ENCODE measurements around the gene NGF. TPM values are rescaled to one million over a fixed set of nuclear protein-coding genes. Genes with fewer than 3 reads are reported as not detected.

Gene NGF
- total RNA-seq, 1 experiment from 2014 or later = not detected

DNA sequence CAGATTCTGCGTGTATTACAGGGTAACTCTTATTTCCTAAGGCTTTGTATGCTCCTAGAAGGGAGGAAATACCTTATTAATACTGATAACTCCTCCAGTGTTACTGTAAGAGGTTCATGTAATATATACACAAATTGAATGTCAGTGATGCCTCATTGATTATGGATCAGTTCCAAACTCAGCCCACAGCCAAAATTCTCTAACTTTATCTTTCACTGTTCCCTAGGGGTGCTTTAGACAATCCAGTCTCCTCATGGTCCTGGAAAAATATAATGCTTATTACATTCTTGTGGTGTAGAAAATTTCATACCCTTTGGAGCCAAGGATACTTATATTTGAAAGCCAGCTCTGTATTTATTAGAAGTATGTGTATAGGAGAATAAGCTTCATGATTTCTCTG, 73.0 kb downstream of the NGF start:
- in situ Hi-C loops (cut with HindIII; ENCODE audit: low pct_unique_long_range_greater_than_20kb, low sequenced_read_pairs) = no loop called here
- no peak for DNase-seq (ENCODE audit: low read depth, low spot score)

DNA sequence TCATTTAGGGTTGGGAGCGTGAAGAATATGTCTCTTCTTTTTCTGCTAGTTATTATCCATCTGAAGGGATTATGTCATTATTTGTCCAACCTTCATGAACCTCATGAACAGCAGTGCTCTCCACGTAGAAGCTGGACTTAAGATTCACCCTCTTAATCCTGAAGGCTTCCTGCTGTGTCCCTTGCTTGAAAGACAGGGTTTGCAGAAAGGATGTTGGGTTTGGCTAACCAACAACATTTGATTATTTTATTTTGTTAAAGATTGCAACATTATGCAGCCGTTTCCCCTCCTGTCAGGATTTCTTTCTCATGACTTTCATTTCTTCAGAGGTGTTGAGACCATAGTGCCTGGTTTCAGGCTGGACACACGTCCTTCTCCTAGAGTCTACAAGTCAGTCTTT, 75.2 kb downstream of the NGF start:
- no peak for DNase-seq (ENCODE audit: low read depth, low spot score)
- in situ Hi-C loops (cut with HindIII; ENCODE audit: low pct_unique_long_range_greater_than_20kb, low sequenced_read_pairs) = no loop called here

DNA sequence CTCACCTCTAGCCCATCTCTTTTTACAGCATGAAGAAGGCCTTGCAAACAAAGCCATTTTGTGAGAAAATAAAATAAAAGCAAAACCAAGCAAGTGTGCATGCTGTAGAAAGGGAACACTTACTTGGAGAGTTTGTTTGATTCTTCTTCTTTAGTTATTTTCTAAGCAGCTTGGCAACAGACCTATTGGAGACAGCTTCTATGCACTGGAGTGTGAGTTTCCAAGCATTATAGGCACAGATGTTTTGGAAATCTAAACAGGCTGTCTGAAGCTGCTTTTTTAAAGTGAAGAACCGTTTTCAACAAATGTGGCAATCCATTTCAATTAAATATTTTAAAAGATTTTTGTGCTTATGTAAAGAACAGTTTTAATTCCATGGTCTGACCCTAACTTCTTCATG, 76.6 kb downstream of the NGF start:
- no peak for DNase-seq (ENCODE audit: low read depth, low spot score)
- in situ Hi-C loops (cut with HindIII; ENCODE audit: low pct_unique_long_range_greater_than_20kb, low sequenced_read_pairs) = no loop called here

DNA sequence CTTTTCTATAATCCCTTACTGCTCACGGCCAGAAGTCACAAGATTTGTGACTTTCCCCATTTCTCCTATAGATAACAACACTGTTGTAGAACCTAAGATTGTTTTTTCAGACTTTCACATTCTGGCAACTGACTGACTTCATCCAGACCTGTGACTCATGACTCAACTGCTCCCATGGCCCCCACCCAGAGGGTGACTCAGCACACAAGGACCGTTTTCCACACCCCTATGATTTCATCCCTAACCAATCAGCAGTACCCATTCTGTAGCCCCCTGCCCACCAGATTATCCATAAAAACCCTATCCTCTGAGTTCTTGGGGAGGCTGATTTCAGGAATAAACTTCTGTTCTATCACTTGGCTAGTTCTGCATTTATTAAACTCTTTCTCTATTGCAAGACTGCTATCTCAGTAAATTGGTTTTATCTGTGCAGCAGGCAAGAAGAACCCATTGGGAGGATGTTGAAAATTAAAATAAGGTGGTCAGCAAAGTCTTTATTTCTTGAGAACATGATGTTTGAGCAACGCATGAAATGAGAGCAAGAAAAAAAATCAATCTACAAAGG, 79.7 kb downstream of the NGF start:
- in situ Hi-C loops (cut with HindIII; ENCODE audit: low pct_unique_long_range_greater_than_20kb, low sequenced_read_pairs) = no loop called here
- no peak for DNase-seq (ENCODE audit: low read depth, low spot score)

DNA sequence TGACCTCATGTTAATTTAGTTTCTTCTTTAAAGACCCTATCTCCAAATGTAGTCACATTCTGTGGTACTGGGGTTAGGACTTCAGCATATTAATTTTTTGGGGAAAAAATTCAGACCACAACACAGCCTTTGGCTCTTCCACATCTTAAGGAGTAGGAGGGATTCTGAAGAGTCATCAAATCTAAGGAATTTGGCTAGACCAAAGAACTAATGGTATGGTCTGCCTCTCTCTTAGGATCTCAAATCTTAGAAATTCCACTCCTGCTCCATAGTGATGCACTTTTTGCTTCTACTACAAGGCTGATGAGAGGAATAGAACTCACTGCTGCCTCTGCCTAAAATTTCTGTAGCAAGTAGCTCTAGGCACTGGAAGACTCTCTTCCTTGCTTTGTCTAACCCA, 80.5 kb downstream of the NGF start:
- in situ Hi-C loops (cut with HindIII; ENCODE audit: low pct_unique_long_range_greater_than_20kb, low sequenced_read_pairs) = no loop called here
- no peak for DNase-seq (ENCODE audit: low read depth, low spot score)

DNA sequence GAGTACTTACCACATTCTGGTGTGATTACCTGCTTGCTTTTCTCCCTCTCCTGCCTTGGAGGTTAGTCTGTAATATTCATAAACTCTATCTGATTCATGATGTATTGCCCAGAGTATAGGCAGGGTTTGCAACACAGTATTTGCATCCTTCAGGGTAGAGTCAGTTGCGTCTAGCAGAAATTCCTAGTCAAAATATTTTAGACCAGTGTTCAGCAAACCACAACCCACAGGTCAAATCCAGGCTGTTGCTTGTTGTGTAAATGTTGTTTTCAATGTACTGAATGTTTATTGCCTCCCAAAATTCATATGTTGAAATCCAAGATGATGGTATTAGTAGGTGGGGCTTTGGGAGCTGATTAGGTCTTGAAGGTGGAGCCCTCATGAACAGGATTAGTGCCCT, 82.9 kb downstream of the NGF start:
- in situ Hi-C loops (cut with HindIII; ENCODE audit: low pct_unique_long_range_greater_than_20kb, low sequenced_read_pairs) = no loop called here
- no peak for DNase-seq (ENCODE audit: low read depth, low spot score)

DNA sequence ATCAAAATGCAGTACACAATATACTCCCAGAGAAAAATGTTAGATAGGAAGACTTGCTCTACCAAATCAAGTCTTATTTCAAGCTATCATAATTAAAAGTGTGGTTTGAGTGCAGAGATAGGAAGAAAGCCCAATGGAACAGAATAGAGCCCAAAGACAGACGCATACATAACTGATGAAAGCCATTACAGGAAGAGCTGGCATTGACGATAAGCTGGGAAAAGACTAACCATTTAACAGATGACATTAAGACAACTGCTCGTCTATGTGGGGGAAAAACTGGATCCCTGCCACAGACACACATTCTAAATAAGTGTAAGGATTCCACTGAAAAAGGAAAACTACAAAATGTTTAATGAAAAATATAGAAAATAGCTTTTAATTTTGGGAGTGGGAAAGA, 85.5 kb downstream of the NGF start:
- in situ Hi-C loops (cut with HindIII; ENCODE audit: low pct_unique_long_range_greater_than_20kb, low sequenced_read_pairs) = no loop called here
- DNase-seq (ENCODE audit: low read depth, low spot score) = no peak

DNA sequence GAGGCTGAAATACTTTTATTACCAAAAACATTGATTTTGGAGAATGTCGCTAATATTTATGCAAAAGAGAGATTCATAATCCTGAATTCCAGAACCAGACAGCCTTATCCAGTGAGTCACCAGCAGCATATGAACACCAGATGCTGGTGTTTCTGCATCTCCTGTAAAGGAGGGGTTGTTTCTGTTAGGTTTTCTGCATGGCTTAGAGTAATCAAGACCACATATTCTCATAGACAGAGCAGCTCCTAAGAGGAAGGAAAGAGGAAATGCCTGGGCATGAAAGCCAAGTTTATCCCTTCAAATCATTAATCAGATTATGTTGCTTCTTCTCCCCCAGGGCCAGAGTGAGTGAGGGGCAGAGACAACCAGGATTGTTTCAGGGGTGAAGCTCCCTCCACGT, 86.2 kb downstream of the NGF start:
- in situ Hi-C loops (cut with HindIII; ENCODE audit: low pct_unique_long_range_greater_than_20kb, low sequenced_read_pairs) = no loop called here
- no peak for DNase-seq (ENCODE audit: low read depth, low spot score)

DNA sequence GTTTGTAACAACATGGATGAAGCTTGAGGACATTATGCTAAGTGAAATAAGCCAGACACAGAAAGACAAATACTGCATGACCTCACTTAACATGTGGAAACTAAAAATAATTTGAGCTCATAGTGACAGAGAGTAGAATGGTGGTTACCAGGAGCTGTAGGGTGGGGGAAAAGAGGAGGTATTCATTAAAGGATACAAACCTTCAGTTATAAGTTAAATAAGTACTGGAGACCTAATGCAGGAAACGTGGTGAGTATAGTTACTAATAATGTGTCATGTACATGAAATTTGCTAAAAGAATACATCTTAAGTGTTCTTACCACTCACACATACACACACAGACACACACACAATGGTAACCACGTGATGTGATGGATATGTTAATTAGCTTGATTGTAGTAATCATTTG, 86.7 kb downstream of the NGF start:
- in situ Hi-C loops (cut with HindIII; ENCODE audit: low pct_unique_long_range_greater_than_20kb, low sequenced_read_pairs) = no loop called here
- DNase-seq (ENCODE audit: low read depth, low spot score) = no peak

DNA sequence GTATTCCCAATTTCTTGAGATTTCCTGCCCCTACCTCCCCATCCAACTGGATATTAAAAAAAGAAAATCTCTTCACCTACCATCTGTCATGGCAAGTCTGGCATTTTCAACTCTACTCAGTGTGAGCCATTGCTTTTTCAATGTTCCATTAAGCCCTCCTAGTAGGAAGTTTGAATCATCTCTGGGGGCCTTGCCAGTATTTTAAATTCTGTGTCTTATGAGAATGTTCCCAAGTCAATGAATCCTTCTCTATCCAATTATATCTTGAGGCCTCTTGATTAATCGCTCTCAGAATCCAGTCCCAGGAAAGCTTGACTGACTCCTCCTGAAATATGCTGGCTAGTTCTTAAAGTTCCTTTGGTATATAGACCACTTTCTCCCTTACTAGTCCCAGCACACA, 91.5 kb downstream of the NGF start:
- no peak for DNase-seq (ENCODE audit: low read depth, low spot score)
- in situ Hi-C loops (cut with HindIII; ENCODE audit: low pct_unique_long_range_greater_than_20kb, low sequenced_read_pairs) = no loop called here

DNA sequence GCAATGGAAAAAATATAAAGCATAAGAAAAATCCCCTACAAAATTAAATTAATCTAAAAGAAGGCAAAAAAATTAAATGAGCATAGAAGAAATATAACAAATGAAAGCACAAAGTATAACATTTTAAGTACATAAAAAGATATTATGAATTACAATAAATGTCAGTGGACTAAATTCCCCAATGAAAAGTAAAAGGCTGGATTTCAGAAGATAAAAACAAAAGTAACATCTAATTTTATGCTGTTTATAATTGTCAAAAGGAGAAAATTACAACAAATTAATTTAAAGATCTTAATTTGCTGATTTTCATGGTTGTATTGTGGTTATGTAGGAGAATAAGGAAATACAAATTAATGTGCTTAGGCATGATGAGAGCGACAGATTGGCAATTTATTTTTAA, 92.8 kb downstream of the NGF start:
- in situ Hi-C loops (cut with HindIII; ENCODE audit: low pct_unique_long_range_greater_than_20kb, low sequenced_read_pairs) = no loop called here
- DNase-seq (ENCODE audit: low read depth, low spot score) = no peak

DNA sequence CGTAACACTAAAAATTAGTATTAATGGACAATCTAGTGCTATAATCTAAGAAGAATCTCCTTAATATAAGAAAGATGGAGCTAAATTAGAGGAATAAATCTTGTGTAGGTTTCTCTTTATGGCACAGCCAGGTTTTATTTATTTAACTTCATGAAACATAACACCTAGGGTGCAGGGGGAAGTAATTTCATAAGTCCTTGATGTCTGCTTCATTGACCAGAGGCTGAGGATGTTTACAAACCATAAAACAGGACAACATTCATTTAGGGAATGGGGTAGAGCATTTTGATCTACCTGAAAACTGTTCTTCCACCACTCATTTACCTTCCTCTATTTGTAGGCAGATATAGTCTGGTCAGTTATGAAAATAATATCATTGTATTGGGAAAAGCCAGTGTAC, 95.5 kb downstream of the NGF start:
- no peak for DNase-seq (ENCODE audit: low read depth, low spot score)
- in situ Hi-C loops (cut with HindIII; ENCODE audit: low pct_unique_long_range_greater_than_20kb, low sequenced_read_pairs) = no loop called here

DNA sequence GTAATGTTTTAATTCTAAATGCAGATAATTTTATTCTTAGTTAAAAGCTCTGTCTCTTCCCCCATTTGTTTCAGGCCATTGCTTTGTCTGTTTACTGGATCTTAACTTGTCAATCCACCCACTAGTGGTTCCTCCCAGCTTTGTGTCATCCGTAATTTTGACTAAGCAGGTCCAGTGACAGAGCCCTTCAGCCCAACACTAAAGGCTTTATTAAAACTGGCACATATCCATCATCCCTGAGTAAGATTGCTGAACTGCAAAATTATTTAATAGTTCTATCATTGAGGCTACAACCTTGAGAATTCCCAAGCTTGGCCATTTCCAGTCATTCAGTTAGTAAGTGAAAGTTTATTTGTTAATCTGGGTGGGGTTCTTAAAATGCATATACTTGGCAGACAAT, 96.7 kb downstream of the NGF start:
- no peak for DNase-seq (ENCODE audit: low read depth, low spot score)

DNA sequence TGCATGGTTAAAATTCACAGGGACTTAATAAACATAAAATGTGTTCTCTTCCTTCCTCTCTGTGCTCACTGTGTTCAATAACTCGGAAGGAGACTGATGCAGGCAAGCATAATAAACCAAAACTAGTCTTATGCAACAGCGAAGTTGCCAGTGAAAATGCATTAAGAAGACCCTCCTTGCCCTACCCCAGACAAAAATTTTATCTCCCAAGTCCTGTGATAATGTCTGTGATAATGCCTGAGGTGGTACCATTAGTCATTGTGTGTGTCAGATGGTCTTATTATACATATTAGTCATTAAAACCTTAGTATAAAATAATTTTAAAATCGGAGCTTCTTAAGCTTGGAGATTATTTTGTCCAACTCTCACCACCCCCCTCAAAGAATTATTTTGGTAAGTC, 97.8 kb downstream of the NGF start:
- in situ Hi-C loops (cut with HindIII; ENCODE audit: low pct_unique_long_range_greater_than_20kb, low sequenced_read_pairs) = no loop called here
- DNase-seq (ENCODE audit: low read depth, low spot score) = no peak

More for the DNA sequence above, 96.7 kb downstream of the NGF start:
- in situ Hi-C loops (cut with HindIII; ENCODE audit: low pct_unique_long_range_greater_than_20kb, low sequenced_read_pairs) = no loop called here

DNA sequence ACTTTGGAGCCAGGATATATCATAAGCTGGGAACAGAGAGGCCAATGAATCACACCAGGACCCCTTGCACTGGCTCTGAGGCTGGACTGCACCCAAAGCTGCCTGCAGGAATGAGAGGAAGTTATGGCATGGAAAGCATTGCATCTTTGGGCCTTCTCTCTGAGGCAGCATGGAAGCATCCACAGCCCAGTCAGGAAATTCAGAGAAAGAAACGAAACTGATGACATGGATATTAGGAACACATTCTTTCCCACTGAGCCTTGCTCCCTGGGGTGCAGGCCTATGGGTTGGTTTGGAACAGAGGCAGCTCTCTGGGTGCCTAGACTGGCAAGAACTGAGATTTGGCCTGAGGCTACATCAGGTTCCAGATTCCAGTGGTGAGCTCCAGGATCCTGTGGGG, 98.6 kb downstream of the NGF start:
- DNase-seq (ENCODE audit: low read depth, low spot score) = no peak
- in situ Hi-C loops (cut with HindIII; ENCODE audit: low pct_unique_long_range_greater_than_20kb, low sequenced_read_pairs) = no loop called here

DNA sequence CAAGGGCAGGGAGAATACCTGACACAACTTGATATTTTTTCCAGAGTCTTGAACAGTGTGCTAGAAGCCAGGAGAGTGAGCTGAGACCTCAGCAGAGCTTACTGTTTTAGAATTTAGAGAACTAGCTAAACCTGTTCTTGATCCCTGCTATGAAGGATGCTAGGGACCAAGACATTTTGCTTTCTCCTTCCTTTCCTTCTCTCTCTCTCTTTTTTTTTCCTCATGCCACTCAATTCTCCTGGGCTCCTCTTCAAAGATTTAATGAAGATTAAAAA, 99.0 kb downstream of the NGF start:
- in situ Hi-C loops (cut with HindIII; ENCODE audit: low pct_unique_long_range_greater_than_20kb, low sequenced_read_pairs) = no loop called here
- DNase-seq (ENCODE audit: low read depth, low spot score) = no peak

DNA sequence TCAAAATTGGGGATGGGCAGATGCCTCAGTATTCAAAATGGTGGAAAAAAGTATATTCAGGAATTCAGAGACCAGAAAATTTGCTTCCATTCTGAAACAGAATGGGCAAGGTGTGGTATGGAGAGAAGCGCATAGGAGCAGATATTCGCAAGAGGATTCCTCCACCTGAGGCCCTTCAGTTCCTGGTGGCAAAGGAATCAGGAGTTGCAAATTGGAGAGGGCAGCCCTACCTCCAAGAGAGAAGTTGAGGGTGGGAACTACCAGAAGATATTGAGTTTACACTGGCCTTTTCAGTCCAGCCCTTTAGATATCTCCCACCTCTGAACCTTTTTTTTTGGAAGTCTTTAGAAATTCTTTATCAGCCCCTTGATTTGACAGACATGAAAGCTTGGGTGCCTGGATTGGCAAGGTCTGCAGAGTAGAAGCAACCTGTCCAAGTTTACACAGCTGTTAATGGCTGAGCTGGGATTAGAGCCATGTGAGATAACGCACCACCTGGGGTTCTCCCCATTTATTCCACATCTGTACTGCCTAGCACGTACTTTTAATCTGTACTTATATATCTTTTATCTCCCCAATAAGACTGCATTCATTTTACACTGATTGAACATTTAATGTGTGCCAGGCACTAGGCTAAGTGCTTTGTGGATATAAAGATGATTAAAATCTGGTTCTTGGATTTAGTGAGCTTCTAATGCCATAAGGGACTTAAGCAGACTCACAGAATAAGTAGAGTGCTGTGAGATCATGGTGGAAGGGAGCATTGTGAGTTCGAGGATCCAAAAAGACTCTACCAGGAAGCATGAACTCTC, 99.5 kb downstream of the NGF start:
- in situ Hi-C loops (cut with HindIII; ENCODE audit: low pct_unique_long_range_greater_than_20kb, low sequenced_read_pairs) = no loop called here
- no peak for DNase-seq (ENCODE audit: low read depth, low spot score)

DNA sequence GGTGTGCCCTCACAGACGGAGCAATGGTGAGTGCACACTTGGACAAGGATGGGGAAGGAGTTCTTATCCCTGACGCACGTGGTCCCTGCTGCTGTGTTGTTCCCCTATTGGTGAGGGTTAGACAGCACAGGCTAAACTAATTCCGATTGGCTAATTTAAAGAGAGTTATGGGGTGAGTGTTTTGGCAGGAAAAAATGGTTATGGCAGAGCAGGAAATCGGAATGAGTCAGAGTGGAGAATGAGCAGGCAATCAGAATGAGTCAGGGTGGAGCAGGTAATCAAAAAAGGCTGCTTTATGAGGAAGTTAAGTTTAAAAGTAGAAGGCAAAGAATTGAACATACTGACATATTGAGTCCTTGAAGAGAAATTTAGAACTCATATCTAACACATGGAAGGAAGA, 100.5 kb downstream of the NGF start:
- in situ Hi-C loops (cut with HindIII; ENCODE audit: low pct_unique_long_range_greater_than_20kb, low sequenced_read_pairs) = no loop called here
- no peak for DNase-seq (ENCODE audit: low read depth, low spot score)

DNA sequence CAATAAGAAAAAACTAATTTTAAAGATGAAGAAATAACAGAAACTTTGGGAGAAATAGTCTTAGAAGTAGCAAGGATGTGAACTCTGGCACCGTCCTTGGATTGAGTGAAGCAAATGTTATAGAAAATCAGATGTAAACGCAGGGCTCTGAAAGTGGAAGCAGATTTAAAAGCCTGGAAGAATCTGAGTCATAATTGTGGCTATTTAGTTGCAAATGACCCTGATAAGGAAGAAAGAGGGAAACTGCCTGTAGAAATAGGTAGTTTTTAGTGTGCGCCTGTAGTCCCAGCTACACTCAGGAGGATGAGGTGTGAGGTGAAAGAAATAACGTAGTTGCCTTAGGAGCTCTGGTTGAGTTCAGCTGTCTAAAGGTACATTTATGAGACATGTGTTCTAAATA, 101.0 kb downstream of the NGF start:
- in situ Hi-C loops (cut with HindIII; ENCODE audit: low pct_unique_long_range_greater_than_20kb, low sequenced_read_pairs) = no loop called here
- DNase-seq (ENCODE audit: low read depth, low spot score) = no peak

All from SK-MEL-5 (cell line).